ENCODE measurements around the gene CATSPERZ. TPM values are rescaled to one million over a fixed set of nuclear protein-coding genes. Genes with fewer than 3 reads are reported as not detected.

Gene CATSPERZ
- total and polyA plus RNA-seq, 9 of the 15 experiments (the other 6 are each of a cell fraction or from before 2014, with no cell fraction given) = 0.86 to 8.5 (median 3.5) TPM

DNA sequence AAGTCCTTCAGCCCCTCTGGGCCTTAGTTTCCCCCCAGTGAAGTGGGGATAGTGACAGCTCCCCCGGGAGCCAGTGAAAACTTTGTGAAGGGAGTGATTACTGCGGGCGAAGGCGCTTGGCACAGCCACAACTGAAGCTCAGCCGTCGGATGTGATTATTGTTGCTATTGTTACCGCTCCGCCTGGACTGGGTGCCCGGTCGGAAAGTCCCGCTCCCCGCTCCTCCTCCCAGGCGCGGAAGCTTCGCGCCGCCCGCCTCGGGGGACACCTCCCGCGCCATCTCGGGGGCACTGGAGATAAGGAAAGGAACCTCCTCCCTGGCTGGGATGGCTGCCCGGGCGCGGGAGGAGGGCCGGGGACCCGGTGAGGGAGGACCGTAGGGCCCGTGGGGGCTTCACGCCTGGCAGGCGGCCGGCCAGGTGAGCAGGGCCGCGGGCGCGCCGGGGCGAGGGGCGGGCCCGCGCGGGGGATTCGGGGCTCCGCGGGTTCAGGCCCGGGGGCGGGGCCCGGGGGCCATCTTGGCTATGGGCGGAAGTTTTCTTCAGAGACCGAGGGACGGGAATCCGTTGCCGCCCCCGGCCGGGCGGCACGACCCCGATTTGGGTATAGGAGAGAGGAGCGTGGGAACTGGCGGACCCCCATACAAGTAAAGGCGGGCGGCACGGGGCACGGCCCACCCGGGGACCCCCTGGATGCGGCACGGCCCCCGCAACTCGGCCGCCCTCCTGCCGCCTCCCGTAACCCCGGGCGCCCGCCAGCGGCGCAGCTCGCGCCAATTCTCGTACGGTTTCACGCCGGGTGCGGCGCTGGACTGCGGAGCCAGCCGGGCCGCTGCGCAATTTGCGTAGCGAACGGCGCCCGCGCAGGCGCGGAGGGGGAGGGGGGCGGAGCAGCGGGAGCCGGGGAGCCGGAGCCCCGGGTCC is 14.9 kb upstream of the CATSPERZ start, which contains the start of gene GPR137 (continued):
- TF ChIP-seq RHOXF2B (CRISPR knock-in tag; conservative IDR thresholded peaks at IDR 0.05) (no peak), CBFB (CRISPR knock-in tag; IDR thresholded peaks at IDR 0.05) (0 out of 2 replicates have a peak, but pooled peaks have one; percentile 33), GATA2 (CRISPR knock-in tag; IDR thresholded peaks at IDR 0.05) (peak; percentile 34; the same call in 1 of the 2 replicates), POLR2B (IDR thresholded peaks at IDR 0.05; ENCODE audit: low read depth, partially characterized antibody) (peak; percentile 13), MBD2 (IDR thresholded peaks at IDR 0.05; ENCODE audit: borderline replicate concordance, low read depth) (no peak; the same call in 1 of the 2 replicates), ZNF583 (CRISPR knock-in tag; IDR thresholded peaks at IDR 0.05) (no peak), RAD51 (IDR thresholded peaks at IDR 0.05; ENCODE audit: borderline replicate concordance, low read depth) (no peak), SRSF7 (optimal IDR thresholded peaks at IDR 0.05; ENCODE audit: low read depth, low read length) (peak; percentile 69), HDAC3 (IDR thresholded peaks at IDR 0.05; ENCODE audit: borderline replicate concordance, partially characterized antibody) (peak; percentile 100), HDAC6 (IDR thresholded peaks at IDR 0.05; ENCODE audit: low read depth, low read length) (no peak), CCNT2 (IDR thresholded peaks at IDR 0.05; ENCODE audit: borderline replicate concordance, extremely low read depth, insufficient read length, low read depth, low read length) (peak; percentile 63), U2AF1 (optimal IDR thresholded peaks at IDR 0.05; ENCODE audit: low read depth, low read length) (no peak), BRD4 (IDR thresholded peaks at IDR 0.05) (no peak), MTA1 (IDR thresholded peaks at IDR 0.05; ENCODE audit: borderline replicate concordance) (peak; percentile 86), ZFX (CRISPR knock-in tag; IDR thresholded peaks at IDR 0.05) (peak; percentile 71)
- TF ChIP-seq, protein P1, sequence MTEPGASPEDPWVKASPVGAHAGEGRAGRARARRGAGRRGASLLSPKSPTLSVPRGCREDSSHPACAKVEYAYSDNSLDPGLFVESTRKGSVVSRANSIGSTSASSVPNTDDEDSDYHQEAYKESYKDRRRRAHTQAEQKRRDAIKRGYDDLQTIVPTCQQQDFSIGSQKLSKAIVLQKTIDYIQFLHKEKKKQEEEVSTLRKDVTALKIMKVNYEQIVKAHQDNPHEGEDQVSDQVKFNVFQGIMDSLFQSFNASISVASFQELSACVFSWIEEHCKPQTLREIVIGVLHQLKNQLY (CRISPR knock-in tag; conservative IDR thresholded peaks at IDR 0.05) = no peak
- TF ChIP-seq, protein P2, sequence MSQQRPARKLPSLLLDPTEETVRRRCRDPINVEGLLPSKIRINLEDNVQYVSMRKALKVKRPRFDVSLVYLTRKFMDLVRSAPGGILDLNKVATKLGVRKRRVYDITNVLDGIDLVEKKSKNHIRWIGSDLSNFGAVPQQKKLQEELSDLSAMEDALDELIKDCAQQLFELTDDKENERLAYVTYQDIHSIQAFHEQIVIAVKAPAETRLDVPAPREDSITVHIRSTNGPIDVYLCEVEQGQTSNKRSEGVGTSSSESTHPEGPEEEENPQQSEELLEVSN (IDR thresholded peaks at IDR 0.05; ENCODE audit: borderline replicate concordance in 1 of 2, extremely low read depth in 1 of 2, insufficient read depth in 1 of 2, insufficient read length in 1 of 2, low read depth in 1 of 2, low read length in 1 of 2, poor library complexity in 1 of 2, severe bottlenecking in 1 of 2) = peak in 1 of 2 experiments; percentile 59
- TF ChIP-seq, protein P3, sequence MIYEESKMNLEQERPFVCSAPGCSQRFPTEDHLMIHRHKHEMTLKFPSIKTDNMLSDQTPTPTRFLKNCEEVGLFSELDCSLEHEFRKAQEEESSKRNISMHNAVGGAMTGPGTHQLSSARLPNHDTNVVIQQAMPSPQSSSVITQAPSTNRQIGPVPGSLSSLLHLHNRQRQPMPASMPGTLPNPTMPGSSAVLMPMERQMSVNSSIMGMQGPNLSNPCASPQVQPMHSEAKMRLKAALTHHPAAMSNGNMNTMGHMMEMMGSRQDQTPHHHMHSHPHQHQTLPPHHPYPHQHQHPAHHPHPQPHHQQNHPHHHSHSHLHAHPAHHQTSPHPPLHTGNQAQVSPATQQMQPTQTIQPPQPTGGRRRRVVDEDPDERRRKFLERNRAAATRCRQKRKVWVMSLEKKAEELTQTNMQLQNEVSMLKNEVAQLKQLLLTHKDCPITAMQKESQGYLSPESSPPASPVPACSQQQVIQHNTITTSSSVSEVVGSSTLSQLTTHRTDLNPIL (CRISPR knock-in tag; IDR thresholded peaks at IDR 0.05) = no peak
- TF ChIP-seq, protein P4, sequence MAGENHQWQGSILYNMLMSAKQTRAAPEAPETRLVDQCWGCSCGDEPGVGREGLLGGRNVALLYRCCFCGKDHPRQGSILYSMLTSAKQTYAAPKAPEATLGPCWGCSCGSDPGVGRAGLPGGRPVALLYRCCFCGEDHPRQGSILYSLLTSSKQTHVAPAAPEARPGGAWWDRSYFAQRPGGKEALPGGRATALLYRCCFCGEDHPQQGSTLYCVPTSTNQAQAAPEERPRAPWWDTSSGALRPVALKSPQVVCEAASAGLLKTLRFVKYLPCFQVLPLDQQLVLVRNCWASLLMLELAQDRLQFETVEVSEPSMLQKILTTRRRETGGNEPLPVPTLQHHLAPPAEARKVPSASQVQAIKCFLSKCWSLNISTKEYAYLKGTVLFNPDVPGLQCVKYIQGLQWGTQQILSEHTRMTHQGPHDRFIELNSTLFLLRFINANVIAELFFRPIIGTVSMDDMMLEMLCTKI (IDR thresholded peaks at IDR 0.05; ENCODE audit: partially characterized antibody) = no peak
- TF ChIP-seq, protein P5, sequence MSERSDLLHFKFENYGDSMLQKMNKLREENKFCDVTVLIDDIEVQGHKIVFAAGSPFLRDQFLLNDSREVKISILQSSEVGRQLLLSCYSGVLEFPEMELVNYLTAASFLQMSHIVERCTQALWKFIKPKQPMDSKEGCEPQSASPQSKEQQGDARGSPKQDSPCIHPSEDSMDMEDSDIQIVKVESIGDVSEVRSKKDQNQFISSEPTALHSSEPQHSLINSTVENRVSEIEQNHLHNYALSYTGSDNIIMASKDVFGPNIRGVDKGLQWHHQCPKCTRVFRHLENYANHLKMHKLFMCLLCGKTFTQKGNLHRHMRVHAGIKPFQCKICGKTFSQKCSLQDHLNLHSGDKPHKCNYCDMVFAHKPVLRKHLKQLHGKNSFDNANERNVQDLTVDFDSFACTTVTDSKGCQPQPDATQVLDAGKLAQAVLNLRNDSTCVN (CRISPR knock-in tag; IDR thresholded peaks at IDR 0.05) = no peak
